Mesothelial cell of epicardium (in vitro differentiated cells): Measurements from ENCODE around the gene SPATA21. TPM values are rescaled to one million over a fixed set of nuclear protein-coding genes. Genes with fewer than 3 reads are reported as not detected.
"Not testable (repeated sequence)": the region's sequence is repeated elsewhere in the genome, so short reads cannot be mapped to it uniquely, and the experiment has no call there.

ENCODE experiments used
- DNase-seq, 2 experiments: peaks; one replicate each; pipeline ENCODE4 v3.0.0; 2021; ENCODE audit warnings: low spot score in 2 of 2; ENCODE audit not compliant: unreplicated experiment in 2 of 2
- H3K27ac Mint-ChIP-seq: 2 replicates; pipeline ENCODE4 v1.8.0; 2021; ENCODE audit warnings: mixed read lengths
- H3K27me3 Mint-ChIP-seq: 2 replicates; pipeline ENCODE4 v1.8.0; 2021; ENCODE audit warnings: low read depth, mixed read lengths
- H3K36me3 Mint-ChIP-seq: 2 replicates; pipeline ENCODE4 v1.8.0; 2021; ENCODE audit warnings: mixed read lengths
- H3K4me1 Mint-ChIP-seq: 2 replicates; pipeline ENCODE4 v1.8.0; 2021; ENCODE audit warnings: mixed read lengths
- H3K4me3 Mint-ChIP-seq: 2 replicates; pipeline ENCODE4 v1.8.0; 2021; ENCODE audit warnings: mild to moderate bottlenecking, moderate library complexity, mixed read lengths
- H3K9me3 Mint-ChIP-seq: 2 replicates; pipeline ENCODE4 v1.8.0; 2021; ENCODE audit warnings: mixed read lengths
- total RNA-seq: library from RNA; stranded (reverse); gene quantifications from 3 replicates; pipeline ENCODE4 v1.2.1, GENCODE V29; 2021
- TF ChIP-seq, protein P1 (sequence below): fragments of 200-600 bp; sonication (generic); IDR thresholded peaks from one replicate; pipeline ENCODE4 v1.5.0; 2021; ENCODE audit warnings: antibody characterized with exemption; ENCODE audit not compliant: unreplicated experiment

SPATA21 gene
- total RNA-seq, result 0.16 to 0.20 TPM in 2 of 3 replicates, not detected in the other

- Mint-ChIP-seq H3K27ac (no peak within 1 kb of the TSS), H3K27me3 (peaks cover 8% of the 10 kb centered on the region), H3K4me1 (peaks cover 11% of the 10 kb centered on the region), H3K4me3 (no peak within 1 kb of the TSS), H3K9me3 (no peaks in the 10 kb centered on the region), H3K36me3 (no peaks in the 10 kb centered on the region)
- TF ChIP-seq, protein P1, sequence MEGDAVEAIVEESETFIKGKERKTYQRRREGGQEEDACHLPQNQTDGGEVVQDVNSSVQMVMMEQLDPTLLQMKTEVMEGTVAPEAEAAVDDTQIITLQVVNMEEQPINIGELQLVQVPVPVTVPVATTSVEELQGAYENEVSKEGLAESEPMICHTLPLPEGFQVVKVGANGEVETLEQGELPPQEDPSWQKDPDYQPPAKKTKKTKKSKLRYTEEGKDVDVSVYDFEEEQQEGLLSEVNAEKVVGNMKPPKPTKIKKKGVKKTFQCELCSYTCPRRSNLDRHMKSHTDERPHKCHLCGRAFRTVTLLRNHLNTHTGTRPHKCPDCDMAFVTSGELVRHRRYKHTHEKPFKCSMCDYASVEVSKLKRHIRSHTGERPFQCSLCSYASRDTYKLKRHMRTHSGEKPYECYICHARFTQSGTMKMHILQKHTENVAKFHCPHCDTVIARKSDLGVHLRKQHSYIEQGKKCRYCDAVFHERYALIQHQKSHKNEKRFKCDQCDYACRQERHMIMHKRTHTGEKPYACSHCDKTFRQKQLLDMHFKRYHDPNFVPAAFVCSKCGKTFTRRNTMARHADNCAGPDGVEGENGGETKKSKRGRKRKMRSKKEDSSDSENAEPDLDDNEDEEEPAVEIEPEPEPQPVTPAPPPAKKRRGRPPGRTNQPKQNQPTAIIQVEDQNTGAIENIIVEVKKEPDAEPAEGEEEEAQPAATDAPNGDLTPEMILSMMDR, result no peak
- no peak for DNase-seq
These were observed at the start of gene SPATA21 for GRCh38 chr1:16436946-16437474. SPATA21 (minus strand) TSS chr1:16437424; CDS start chr1:16431371, 6,053 bp downstream.

GRCh38 chr1:16487011-16487410 is 49.8 kb upstream of the SPATA21 start:
- not testable (repeated sequence) for H3K4me1 Mint-ChIP-seq, H3K4me3 Mint-ChIP-seq, DNase-seq, H3K27me3 Mint-ChIP-seq, H3K27ac Mint-ChIP-seq, H3K9me3 Mint-ChIP-seq
- peaks cover 16% of the 10 kb centered on the region for H3K36me3 Mint-ChIP-seq

- DNase-seq, H3K9me3 Mint-ChIP-seq, H3K4me1 Mint-ChIP-seq, H3K27me3 Mint-ChIP-seq, H3K4me3 Mint-ChIP-seq, H3K27ac Mint-ChIP-seq: not testable (repeated sequence)
- peaks cover 16% of the 10 kb centered on the region for H3K36me3 Mint-ChIP-seq
These were observed 49.1 kb upstream of the SPATA21 start for GRCh38 chr1:16486316-16486715.

DNA sequence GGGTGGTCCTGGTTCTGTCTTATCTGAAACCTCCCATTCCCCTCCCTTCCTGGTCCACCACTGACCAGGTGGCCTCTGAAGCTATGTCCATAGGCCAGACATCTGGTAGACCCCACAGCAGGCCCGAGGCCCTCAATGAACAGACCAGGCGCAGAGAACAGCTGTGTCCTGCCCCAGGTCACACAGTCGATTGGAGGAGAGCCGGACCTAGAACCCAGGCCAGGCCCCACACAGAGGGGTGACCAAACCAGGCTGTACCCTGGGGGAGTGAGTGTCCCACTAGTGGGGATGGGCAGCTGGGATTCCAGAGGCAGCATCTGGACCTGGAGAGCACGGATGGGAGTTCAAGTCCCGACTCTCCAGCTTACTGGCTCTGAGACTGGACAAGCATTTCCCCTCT is 47.7 kb upstream of the SPATA21 start:
- Mint-ChIP-seq H3K36me3 (peaks cover 23% of the 10 kb centered on the region), H3K4me3 (no peak overlapping the region), H3K27me3 (no peaks in the 10 kb centered on the region), H3K27ac (no peak overlapping the region), H3K9me3 (no peaks in the 10 kb centered on the region), H3K4me1 (no peaks in the 10 kb centered on the region)
- no peak for DNase-seq
- TF ChIP-seq, protein P1, result no peak

- Mint-ChIP-seq H3K4me3 (no peak overlapping the region), H3K4me1 (no peaks in the 10 kb centered on the region), H3K36me3 (peaks cover 23% of the 10 kb centered on the region), H3K27me3 (no peaks in the 10 kb centered on the region), H3K27ac (no peak overlapping the region), H3K9me3 (no peaks in the 10 kb centered on the region)
- TF ChIP-seq, protein P1, result no peak
- DNase-seq, result no peak
These were observed 47.2 kb upstream of the SPATA21 start for GRCh38 chr1:16484501-16484835.

GRCh38 chr1:16483639-16484500 is 46.6 kb upstream of the SPATA21 start:
- not testable (repeated sequence) for H3K27ac Mint-ChIP-seq, H3K4me1 Mint-ChIP-seq, DNase-seq, H3K27me3 Mint-ChIP-seq, H3K4me3 Mint-ChIP-seq, H3K9me3 Mint-ChIP-seq
- H3K36me3 Mint-ChIP-seq, result peaks cover 23% of the 10 kb centered on the region

DNA sequence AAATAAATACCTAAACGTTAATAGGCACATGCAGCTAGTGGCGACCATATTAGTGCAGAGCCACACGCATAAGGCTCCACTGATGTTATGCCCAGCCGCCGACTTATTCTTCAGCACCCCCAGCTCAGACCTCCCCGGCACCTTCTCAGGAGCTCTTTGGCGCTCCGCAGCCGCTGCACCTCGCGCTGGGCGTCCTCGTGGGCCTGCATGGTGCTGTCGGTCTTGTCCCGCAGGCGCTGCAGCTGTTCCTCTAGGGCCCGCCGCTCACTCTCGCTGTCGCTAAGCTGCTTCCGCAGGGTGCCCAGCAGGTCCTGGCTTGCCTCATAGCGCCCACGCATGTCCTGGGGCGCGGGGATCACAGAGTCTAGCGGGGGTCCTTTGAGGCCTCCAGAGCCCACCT is 45.9 kb upstream of the SPATA21 start:
- not testable (repeated sequence) for DNase-seq, H3K27ac Mint-ChIP-seq, H3K27me3 Mint-ChIP-seq, H3K4me1 Mint-ChIP-seq, H3K4me3 Mint-ChIP-seq, H3K9me3 Mint-ChIP-seq
- peaks cover 19% of the 10 kb centered on the region for H3K36me3 Mint-ChIP-seq
